Upper lobe of left lung (tissue), 6 donors: Measurements from ENCODE around the gene NREP. TPM values are rescaled to one million over a fixed set of nuclear protein-coding genes. Genes with fewer than 3 reads are reported as not detected.

Experiments used
- ATAC-seq, 2 donors: fragments of 200-7000 bp; cut with Tn5 transposase; one replicate each; pipeline ENCODE4 v1.9.1; 2022; ENCODE audit warnings: mild to moderate bottlenecking in 2 of 2, moderate library complexity in 2 of 2; ENCODE audit not compliant: low FRiP score in 2 of 2
- DNase-seq, 2 donors: peaks; one replicate each; pipeline ENCODE4 v3.0.0-alpha.2; 2019 to 2020
- H3K27ac ChIP-seq, 4 donors: fragments of 200-600 bp; sonication (generic); one replicate each; pipeline ENCODE4 v1.5.1; 2016 to 2019
- H3K27me3 ChIP-seq, 4 donors: fragments of 200-600 bp; sonication (generic); one replicate each; pipeline ENCODE4 v1.5.1; 2017 to 2019
- H3K36me3 ChIP-seq, 4 donors: fragments of 200-600 bp; sonication (generic); one replicate each; pipeline ENCODE4 v1.5.1; 2016 to 2019
- H3K4me1 ChIP-seq, 4 donors: fragments of 200-600 bp; sonication (generic); one replicate each; pipeline ENCODE4 v1.5.1; 2018 to 2019
- H3K4me3 ChIP-seq, 4 donors: fragments of 200-600 bp; sonication (generic); one replicate each; pipeline ENCODE4 v1.5.1; 2017 to 2019; ENCODE audit warnings: mild to moderate bottlenecking in 2 of 4, moderate library complexity in 1 of 4
- H3K9me3 ChIP-seq, 4 donors: fragments of 200-600 bp; sonication (generic); one replicate each; pipeline ENCODE4 v1.5.1; 2018 to 2019
- CTCF ChIP-seq, 6 experiments: fragments of 450-650 bp in 4 of 6; fragments of 200-600 bp in 2 of 6; sonication (generic) in 2 of 6; IDR thresholded peaks; one replicate each; pipeline ENCODE4 v1.5.1; 2016 to 2019; ENCODE audit warnings: antibody characterized with exemption in 6 of 6
- EP300 ChIP-seq, 4 donors: sonication (generic); formaldehyde crosslinking; IDR thresholded peaks; one replicate each; pipeline ENCODE4 v1.5.1; 2017; ENCODE audit warnings: antibody characterized with exemption in 4 of 4, control low read depth in 2 of 4
- POLR2A ChIP-seq, 4 donors: fragments of 450-650 bp; IDR thresholded peaks; one replicate each; pipeline ENCODE4 v1.5.1; 2016 to 2017; ENCODE audit warnings: antibody characterized with exemption in 4 of 4, mild to moderate bottlenecking in 2 of 4
- POLR2AphosphoS5 ChIP-seq, 2 donors: sonication (generic); formaldehyde crosslinking; IDR thresholded peaks; one replicate each; pipeline ENCODE4 v1.5.1; 2017; ENCODE audit warnings: antibody characterized with exemption in 2 of 2
- WGBS, 2 donors: methylation state at CpG; one replicate each; pipeline ENCODE4 v1.1.5; 2017 to 2018; 5-methylcytosine and 5-hydroxymethylcytosine counted together
- total RNA-seq, 6 donors: library from RNA; depleted of rRNA in 4 of 6; stranded (reverse); fragments of >200 nt in 4 of 6; gene quantifications; one replicate each; pipeline versions ENCODE4 v1.1.0 to v1.2.1, GENCODE V29; 2016 to 2021
- donor health status: DM: no; HTN: no; CAD: no; lungs with moderate emphysema.
- donor health status: DM: no; HTN: yes; CAD: no; lungs with severe emphysema.

NREP gene
- total RNA-seq, 6 donors from 2014 or later, result 5.0 to 17.9 (median 12.5) TPM

- 72 to 84% methylated on average over 6 of the region's 6 CpGs for WGBS, 2 donors
- H3K27me3 ChIP-seq, result no peaks in the 10 kb centered on the region
- ATAC-seq, result no peak
- no peaks in the 10 kb centered on the region for H3K36me3 ChIP-seq
- TF ChIP-seq POLR2AphosphoS5 (IDR thresholded peaks at IDR 0.05) (no peak), EP300 (IDR thresholded peaks at IDR 0.05) (no peak), CTCF (IDR thresholded peaks at IDR 0.05) (no peak), POLR2A (IDR thresholded peaks at IDR 0.05) (no peak)
- DNase-seq, result no peak
- H3K4me1 ChIP-seq, result peaks cover 7 to 15% (median 10%) of the 10 kb centered on the region in 4 donors
- H3K9me3 ChIP-seq, result no peaks in the 10 kb centered on the region
- H3K4me3 ChIP-seq, result no peak overlapping the region
- no peak overlapping the region for H3K27ac ChIP-seq
Observed at GRCh38 chr5:111772456-111773122, 15.6 kb upstream of the NREP start.

GRCh38 chr5:111769541-111769940 is 12.5 kb upstream of the NREP start:
- no peaks in the 10 kb centered on the region for H3K9me3 ChIP-seq
- DNase-seq, result no peak
- peaks cover under 1 to 6% (median 3%) of the 10 kb centered on the region in 4 donors for H3K4me1 ChIP-seq
- no peak for ATAC-seq
- 85 to 87% methylated on average over 4 of the region's 4 CpGs for WGBS, 2 donors
- H3K4me3 ChIP-seq, result no peak overlapping the region
- no peaks in the 10 kb centered on the region for H3K36me3 ChIP-seq
- no peaks in the 10 kb centered on the region for H3K27me3 ChIP-seq
- no peak overlapping the region for H3K27ac ChIP-seq
- TF ChIP-seq CTCF (IDR thresholded peaks at IDR 0.05) (no peak), POLR2A (IDR thresholded peaks at IDR 0.05) (no peak), EP300 (IDR thresholded peaks at IDR 0.05) (no peak), POLR2AphosphoS5 (IDR thresholded peaks at IDR 0.05) (no peak)

GRCh38 chr5:111765613-111766571 is 8.9 kb upstream of the NREP start:
- H3K4me1 ChIP-seq, result no peaks in the 10 kb centered on the region
- ATAC-seq, result no peak
- H3K27me3 ChIP-seq, result no peaks in the 10 kb centered on the region
- H3K9me3 ChIP-seq, result no peaks in the 10 kb centered on the region
- WGBS, 2 donors, result 85 to 89% methylated on average over 8 of the region's 8 CpGs
- TF ChIP-seq POLR2A (IDR thresholded peaks at IDR 0.05) (no peak), EP300 (IDR thresholded peaks at IDR 0.05) (no peak), POLR2AphosphoS5 (IDR thresholded peaks at IDR 0.05) (no peak), CTCF (IDR thresholded peaks at IDR 0.05) (no peak)
- no peak for DNase-seq
- H3K27ac ChIP-seq, result no peak overlapping the region
- no peak overlapping the region for H3K4me3 ChIP-seq
- H3K36me3 ChIP-seq, result no peaks in the 10 kb centered on the region

GRCh38 chr5:111764019-111764418 is 7.0 kb upstream of the NREP start:
- DNase-seq, result no peak
- Histone ChIP-seq H3K36me3 (no peaks in the 10 kb centered on the region), H3K27me3 (no peaks in the 10 kb centered on the region), H3K4me3 (no peak overlapping the region), H3K27ac (no peak overlapping the region), H3K4me1 (no peaks in the 10 kb centered on the region), H3K9me3 (no peaks in the 10 kb centered on the region)
- TF ChIP-seq CTCF (IDR thresholded peaks at IDR 0.05) (no peak), EP300 (IDR thresholded peaks at IDR 0.05) (no peak), POLR2A (IDR thresholded peaks at IDR 0.05) (no peak), POLR2AphosphoS5 (IDR thresholded peaks at IDR 0.05) (no peak)
- no peak for ATAC-seq
